B cell (primary cell): ENCODE measurements around the gene RAB30. TPM values are rescaled to one million over a fixed set of nuclear protein-coding genes. Genes with fewer than 3 reads are reported as not detected.
A peak's percentile ranks its signal among the peaks of the same experiment; 100 is the strongest.

Source experiments
- ATAC-seq: fragments of 200-7000 bp; cut with Tn5 transposase; one replicate; pipeline ENCODE4 v1.10.0; 2021; ENCODE audit warnings: low read depth, mild to moderate bottlenecking, moderate number of reproducible peaks, moderate library complexity
- CTCF ChIA-PET: fragments of 350-600 bp; sonication (Branson Sonifier 250); formaldehyde crosslinking; loops from one replicate; lab custom pipeline; 2021; ENCODE audit warnings: antibody characterized with exemption, inconsistent platforms; lab: Charles Lee
- POLR2A ChIA-PET: fragments of 350-600 bp; sonication (Branson Sonifier 250); formaldehyde crosslinking; loops from one replicate; lab custom pipeline; 2021; ENCODE audit warnings: antibody characterized with exemption; lab: Charles Lee
- DNase-seq: peaks from one replicate; pipeline ENCODE4 v3.0.0; 2013
- H2AFZ ChIP-seq: 2 replicates; pipeline ENCODE4 v1.6.1; 2012; ENCODE audit warnings: mild to moderate bottlenecking, low read depth, low read length; ENCODE audit not compliant: insufficient read depth, poor library complexity, severe bottlenecking
- H3K27ac ChIP-seq, 2 donors: 1 replicate in 1 of 2; 2 replicates in 1 of 2; pipeline ENCODE4 v1.5.1; 2012 to 2013; ENCODE audit warnings: low read length in 2 of 2, mild to moderate bottlenecking in 2 of 2, moderate library complexity in 1 of 2
- H3K27me3 ChIP-seq, 4 experiments: fragments of 200-600 bp in 1 of 4; sonication (generic) in 1 of 4; replicated peaks in 1 of 4; 1 replicate in 2 of 4; 2 replicates in 2 of 4; pipeline versions ENCODE4 v1.6.1 to v1.7.0; 2013 to 2016; ENCODE audit warnings: low read length in 3 of 4, mild to moderate bottlenecking in 2 of 4, mixed read lengths in 1 of 4, moderate library complexity in 1 of 4; ENCODE audit not compliant: insufficient read depth in 4 of 4, control insufficient read depth in 3 of 4; ENCODE audit errors: control extremely low read depth in 1 of 4
- H3K36me3 ChIP-seq, 2 experiments: replicated peaks in 1 of 2; 1 replicate in 1 of 2; 2 replicates in 1 of 2; pipeline versions ENCODE4 v1.6.1 to v1.7.1; 2013; ENCODE audit warnings: low read length in 1 of 2; ENCODE audit not compliant: insufficient read depth in 2 of 2, control insufficient read depth in 1 of 2; ENCODE audit errors: control extremely low read depth in 1 of 2, extremely low read depth in 1 of 2
- H3K4me1 ChIP-seq, 2 donors: fragments of 200-600 bp in 1 of 2; sonication (generic) in 1 of 2; 1 replicate in 1 of 2; 2 replicates in 1 of 2; pipeline versions ENCODE4 v1.5.1 to v1.6.1; 2013 to 2017; ENCODE audit warnings: low read length in 2 of 2; ENCODE audit not compliant: control insufficient read depth in 2 of 2, insufficient read depth in 2 of 2
- H3K4me2 ChIP-seq: replicated peaks from 2 replicates; pipeline ENCODE3; 2012; ENCODE audit warnings: mild to moderate bottlenecking, low read depth, low read length; ENCODE audit not compliant: poor library complexity, severe bottlenecking
- H3K4me3 ChIP-seq, 5 experiments: fragments of 200-600 bp in 1 of 5; sonication (generic) in 1 of 5; 1 replicate in 3 of 5; 2 replicates in 2 of 5; pipeline versions ENCODE4 v1.5.1 to v1.7.0; 2011 to 2016; ENCODE audit warnings: low read length in 4 of 5, mild to moderate bottlenecking in 4 of 5, low read depth in 2 of 5, control low read depth in 1 of 5, moderate library complexity in 1 of 5; ENCODE audit not compliant: insufficient read depth in 1 of 5; ENCODE audit errors: control extremely low read depth in 1 of 5, extremely low read depth in 1 of 5
- H3K79me2 ChIP-seq: fragments of 200-600 bp; sonication (generic); one replicate; pipeline ENCODE4 v1.6.0; 2016; ENCODE audit warnings: low read length; ENCODE audit not compliant: control insufficient read depth, insufficient read depth
- H3K9ac ChIP-seq: fragments of 200-600 bp; sonication (generic); 2 replicates; pipeline ENCODE4 v1.6.1; 2017; ENCODE audit warnings: mild to moderate bottlenecking, low read length, moderate library complexity
- H3K9me3 ChIP-seq, 3 donors: one replicate each; pipeline versions ENCODE4 v1.6.1 to v1.7.1; 2013; ENCODE audit warnings: low read length in 2 of 3; ENCODE audit not compliant: control insufficient read depth in 2 of 3, insufficient read depth in 1 of 3; ENCODE audit errors: control extremely low read depth in 1 of 3
- H4K20me1 ChIP-seq: 2 replicates; pipeline ENCODE4 v1.6.0; 2012; ENCODE audit warnings: mild to moderate bottlenecking, low read length; ENCODE audit not compliant: insufficient read depth, control insufficient read depth, poor library complexity, severe bottlenecking
- H3K27ac Mint-ChIP-seq: one replicate; pipeline ENCODE4 v1.8.0; 2021; ENCODE audit warnings: mixed read lengths
- H3K27me3 Mint-ChIP-seq: one replicate; pipeline ENCODE4 v1.8.0; 2021; ENCODE audit warnings: mixed read lengths
- H3K4me1 Mint-ChIP-seq: one replicate; pipeline ENCODE4 v1.8.0; 2021; ENCODE audit warnings: mixed read lengths
- H3K4me3 Mint-ChIP-seq: one replicate; pipeline ENCODE4 v1.8.0; 2021; ENCODE audit warnings: mixed read lengths
- H3K9me3 Mint-ChIP-seq: one replicate; pipeline ENCODE4 v1.8.0; 2022; ENCODE audit warnings: mixed read lengths; ENCODE audit not compliant: insufficient read depth
- CTCF ChIP-seq: fragments of 200-600 bp; IDR thresholded peaks from one replicate; pipeline ENCODE4 v1.8.0; 2022; ENCODE audit warnings: antibody characterized with exemption, mild to moderate bottlenecking
- EZH2 ChIP-seq: IDR thresholded peaks from 2 replicates; pipeline ENCODE4 v1.6.1; 2012; ENCODE audit warnings: borderline replicate concordance, low read depth, mild to moderate bottlenecking, moderate library complexity, low read length; ENCODE audit not compliant: insufficient read depth, poor library complexity, severe bottlenecking
- WGBS: methylation state at CpG from one replicate; pipeline ENCODE4 v1.1.5; 2013; ENCODE audit warnings: missing lambda C conversion rate; ENCODE audit not compliant: insufficient coverage; 5-methylcytosine and 5-hydroxymethylcytosine counted together
- intact Hi-C: fragments of 100-400 bp; cut with micrococcal nuclease; formaldehyde crosslinking; loops from one replicate; pipeline ENCODE4 v1.10.0; 2022
- polyA plus RNA-seq: library from polyadenylated mRNA; depleted of rRNA; stranded (reverse); fragments of >200 nt; gene quantifications from 2 replicates; pipeline ENCODE4 v1.2.3, GENCODE V29; 2012
- total RNA-seq, 2 donors: library from RNA; stranded (reverse); fragments of 120-200 nt in 1 of 2; gene quantifications; 1 replicate in 1 of 2; 2 replicates in 1 of 2; pipeline versions ENCODE4 v1.2.3 to v1.2.4, GENCODE V29; 2013 to 2022

The RAB30 gene
- total and polyA plus RNA-seq, 2 donors (not counting 1 experiment from before 2014, with no cell fraction given): 26.6 to 214 TPM

GRCh38 chr11:82930229-82930628 is 141.5 kb downstream of the RAB30 start:
- Histone ChIP-seq H3K27me3 (no peaks in the 10 kb centered on the region), H3K4me1 (peaks cover 36 to 51% of the 10 kb centered on the region in 2 donors), H2AFZ (peak overlapping the region; percentile 20), H4K20me1 (no peaks in the 10 kb centered on the region), H3K36me3 (no peaks in the 10 kb centered on the region), H3K9ac (peak overlapping the region; percentile 22), H3K79me2 (peaks cover 13% of the 10 kb centered on the region), H3K4me3 (peak overlapping the region in 1 of 5 experiments; percentile 43), H3K4me2 (peak overlapping the region; percentile 62), H3K27ac (peak overlapping the region; percentile 69 to 82), H3K9me3 (no peaks in the 10 kb centered on the region)
- Mint-ChIP-seq H3K4me3 (no peak overlapping the region), H3K4me1 (peaks cover 52% of the 10 kb centered on the region), H3K9me3 (no peaks in the 10 kb centered on the region), H3K27ac (peak overlapping the region; percentile 79), H3K27me3 (no peaks in the 10 kb centered on the region)
- WGBS: no CpG with 5 or more reads among the region's 3 CpGs
- POLR2A ChIA-PET: interaction anchor here (0.7 to 1.3 kb wide), 3 partner anchors 28 to 132 kb away, joined by 3 read pairs; no protein-coding TSS in a partner anchor
- TF ChIP-seq EZH2 (no peak), CTCF (no peak)
- ATAC-seq (peak; percentile 47), DNase-seq (peak; percentile 38)
- CTCF ChIA-PET: interaction anchor here (0.7 to 2.1 kb wide), 12 partner anchors 9 to 363 kb away, joined by 3 to 12 read pairs (median 4); partner anchors contain the start of genes DDIAS and PRCP
- intact Hi-C loops: loop anchor here (5.0 kb wide), 1 partner anchor 42 kb away; no protein-coding TSS in a partner anchor

DNA sequence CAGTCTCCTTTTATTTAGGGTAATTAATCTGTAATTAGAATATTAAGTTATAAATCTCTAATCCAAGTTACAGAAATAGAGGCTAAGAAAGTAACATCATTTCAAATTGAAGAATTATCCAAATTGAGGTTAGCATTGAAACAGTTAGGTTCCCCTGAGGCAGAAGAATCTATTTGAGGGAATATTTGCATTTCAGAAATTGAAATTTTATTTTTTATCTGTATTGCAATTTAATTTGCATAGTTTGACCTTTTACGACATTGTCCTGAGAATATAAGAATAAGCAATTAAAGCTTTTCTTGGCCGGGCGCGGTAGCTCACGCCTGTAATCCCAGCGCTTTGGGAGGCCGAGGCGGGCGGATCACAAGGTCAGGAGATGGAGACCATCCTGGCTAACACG is 142.6 kb downstream of the RAB30 start:
- Histone ChIP-seq H3K36me3 (no peaks in the 10 kb centered on the region), H3K4me3 (peak overlapping the region in 1 of 5 experiments; percentile 7), H3K9ac (no peak overlapping the region), H2AFZ (no peak overlapping the region), H3K4me1 (peaks cover 46 to 62% of the 10 kb centered on the region in 2 donors), H3K79me2 (peaks cover 19% of the 10 kb centered on the region), H3K4me2 (peak overlapping the region; percentile 22), H3K9me3 (no peaks in the 10 kb centered on the region), H4K20me1 (no peaks in the 10 kb centered on the region), H3K27ac (peak overlapping the region; percentile 19 to 82), H3K27me3 (no peaks in the 10 kb centered on the region)
- ChIA-PET POLR2A (interaction anchor here (0.6 to 1.0 kb wide), 2 partner anchors 33 to 364 kb away, joined by 3 to 5 read pairs; no protein-coding TSS in a partner anchor), CTCF (interaction anchor here (1.1 to 2.1 kb wide), 6 partner anchors 18 to 61 kb away, joined by 3 to 12 read pairs (median 6); partner anchors contain the start of gene DDIAS)
- DNase-seq: no peak
- no peaks in the 10 kb centered on the region for H3K9me3 Mint-ChIP-seq
- WGBS: no CpG with 5 or more reads among the region's 10 CpGs
- intact Hi-C loops: no loop called here
- no peaks in the 10 kb centered on the region for H3K27me3 Mint-ChIP-seq
- peak overlapping the region; percentile 23 for H3K4me3 Mint-ChIP-seq
- peaks cover 58% of the 10 kb centered on the region for H3K4me1 Mint-ChIP-seq
- no peak for ATAC-seq
- no peak for TF ChIP-seq CTCF
- no peak for TF ChIP-seq EZH2
- H3K27ac Mint-ChIP-seq: peak overlapping the region; percentile 79
